Spleen (tissue), 7 donors: Measurements from ENCODE around the gene PDE3A.

Experiments used
- POLR2A ChIP-seq, 3 donors: fragments of 450-650 bp; IDR thresholded peaks; one replicate each; pipeline ENCODE4 v1.5.1; 2017; ENCODE audit warnings: antibody characterized with exemption in 3 of 3, mild to moderate bottlenecking in 1 of 3
- TF ChIP-seq, protein P1 (sequence below), 11 experiments: fragments of 200-600 bp in 7 of 11; fragments of 450-650 bp in 4 of 11; sonication (generic) in 4 of 11; IDR thresholded peaks in 8 of 11; conservative IDR thresholded peaks in 3 of 11; 1 replicate in 7 of 11; 2 replicates in 4 of 11; pipeline versions ENCODE4 v1.4.0 to v1.8.0; 2016 to 2021; ENCODE audit warnings: antibody characterized with exemption in 11 of 11, inconsistent platforms in 4 of 11, mild to moderate bottlenecking in 1 of 11
- donor health status: DM: no; HTN: no; CAD: no; lungs with moderate emphysema.
- donor health status: DM: no; HTN: no; CAD: no.
- donor health status: DM: no; HTN: no; CAD: no.

DNA sequence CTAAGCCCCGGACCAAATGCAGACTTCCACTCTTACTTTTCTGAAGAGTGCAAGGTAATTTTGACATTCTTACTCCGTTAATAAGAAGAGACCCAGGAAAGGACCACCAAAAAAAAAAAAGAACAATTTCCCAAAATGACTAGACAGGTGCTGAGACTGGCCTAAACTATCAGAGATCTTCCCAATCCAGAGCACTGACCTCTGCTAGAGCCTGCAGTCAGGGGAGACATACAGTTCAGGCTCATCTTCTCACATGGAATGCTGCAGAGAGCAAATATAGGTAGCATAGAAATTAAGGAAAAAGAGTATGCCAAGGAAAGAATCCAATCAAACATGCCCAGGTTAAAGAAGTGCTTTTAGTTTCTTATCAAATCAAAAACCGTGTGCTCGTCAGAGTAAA lies 177.9 kb downstream of the PDE3A start:
- TF ChIP-seq POLR2A (IDR thresholded peaks at IDR 0.05): no peak
- TF ChIP-seq, protein P1, sequence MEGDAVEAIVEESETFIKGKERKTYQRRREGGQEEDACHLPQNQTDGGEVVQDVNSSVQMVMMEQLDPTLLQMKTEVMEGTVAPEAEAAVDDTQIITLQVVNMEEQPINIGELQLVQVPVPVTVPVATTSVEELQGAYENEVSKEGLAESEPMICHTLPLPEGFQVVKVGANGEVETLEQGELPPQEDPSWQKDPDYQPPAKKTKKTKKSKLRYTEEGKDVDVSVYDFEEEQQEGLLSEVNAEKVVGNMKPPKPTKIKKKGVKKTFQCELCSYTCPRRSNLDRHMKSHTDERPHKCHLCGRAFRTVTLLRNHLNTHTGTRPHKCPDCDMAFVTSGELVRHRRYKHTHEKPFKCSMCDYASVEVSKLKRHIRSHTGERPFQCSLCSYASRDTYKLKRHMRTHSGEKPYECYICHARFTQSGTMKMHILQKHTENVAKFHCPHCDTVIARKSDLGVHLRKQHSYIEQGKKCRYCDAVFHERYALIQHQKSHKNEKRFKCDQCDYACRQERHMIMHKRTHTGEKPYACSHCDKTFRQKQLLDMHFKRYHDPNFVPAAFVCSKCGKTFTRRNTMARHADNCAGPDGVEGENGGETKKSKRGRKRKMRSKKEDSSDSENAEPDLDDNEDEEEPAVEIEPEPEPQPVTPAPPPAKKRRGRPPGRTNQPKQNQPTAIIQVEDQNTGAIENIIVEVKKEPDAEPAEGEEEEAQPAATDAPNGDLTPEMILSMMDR (IDR thresholded peaks at IDR 0.05 in 8 of 11, conservative IDR thresholded peaks at IDR 0.05 in 3 of 11): no peak
